HG03108 (cell line): ENCODE results near the gene MAPK8IP3.
"Not testable (repeated sequence)": the region's sequence is repeated elsewhere in the genome, so short reads cannot be mapped to it uniquely, and the experiment has no call there.

Source experiments
- ATAC-seq: cut with Tn5 transposase; IDR thresholded peaks from one replicate; pipeline ENCODE4 v1.9.1; 2021; ENCODE audit warnings: moderate library complexity; ENCODE audit not compliant: unreplicated experiment

The MAPK8IP3 gene

GRCh38 chr16:1708083-1708767 lies 2.2 kb downstream of the MAPK8IP3 start:
- ATAC-seq, result no peak

DNA sequence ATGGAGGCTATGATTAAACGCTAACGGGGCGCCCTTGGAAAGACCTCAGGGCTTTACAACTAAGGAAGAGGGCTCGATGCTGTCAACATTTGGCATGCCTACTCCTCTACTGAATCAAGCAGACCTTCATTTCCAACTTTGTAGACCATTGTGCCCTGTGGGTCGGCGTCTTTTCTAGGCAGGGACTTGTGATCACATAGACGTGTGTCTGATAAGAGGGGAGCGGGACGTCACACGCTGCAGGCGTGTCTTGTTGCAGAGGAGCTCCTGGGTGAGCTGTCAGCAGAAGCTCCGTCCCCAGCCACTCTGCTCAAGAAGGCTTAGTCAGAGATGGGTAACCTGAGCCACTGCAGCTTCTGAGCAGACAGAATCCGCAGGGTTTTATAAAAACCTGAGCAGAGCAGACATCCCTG lies 2.8 kb downstream of the MAPK8IP3 start:
- no peak for ATAC-seq

GRCh38 chr16:1709356-1709755 lies 3.4 kb downstream of the MAPK8IP3 start:
- ATAC-seq, result no peak

DNA sequence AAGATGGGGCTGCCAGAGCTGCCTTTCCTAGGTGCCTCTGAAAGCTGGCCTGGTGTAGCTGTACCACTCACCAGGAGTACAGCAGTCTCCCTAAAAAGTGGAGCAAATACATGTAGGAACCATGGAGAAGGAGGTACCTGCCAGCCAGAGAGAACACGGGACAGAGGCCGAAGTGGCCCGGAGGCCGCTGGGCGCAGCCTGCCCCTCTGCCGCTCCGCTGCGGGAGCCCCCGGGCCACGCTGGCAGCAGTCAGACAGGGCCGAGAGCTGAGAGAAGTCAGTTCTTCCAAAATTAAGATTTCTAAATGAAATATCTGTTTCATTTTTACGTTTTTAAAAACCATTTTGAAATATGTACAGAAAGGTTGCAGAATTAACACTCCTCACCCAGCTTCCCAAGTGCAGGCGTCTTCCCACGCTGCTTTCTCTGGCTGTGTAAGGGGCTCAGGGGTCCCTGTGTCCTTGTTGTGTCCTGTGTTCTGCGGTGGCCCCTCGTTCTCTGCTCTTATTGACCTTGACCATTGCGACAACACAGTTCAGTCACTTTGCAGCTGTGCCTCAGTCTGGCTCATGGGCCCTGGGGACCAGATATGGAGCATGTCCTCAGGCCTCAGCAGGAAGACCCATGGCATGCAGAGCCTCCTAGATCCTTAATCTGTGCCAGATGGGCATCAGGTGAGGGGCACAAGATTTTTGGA lies 5.0 kb downstream of the MAPK8IP3 start:
- no peak for ATAC-seq

DNA sequence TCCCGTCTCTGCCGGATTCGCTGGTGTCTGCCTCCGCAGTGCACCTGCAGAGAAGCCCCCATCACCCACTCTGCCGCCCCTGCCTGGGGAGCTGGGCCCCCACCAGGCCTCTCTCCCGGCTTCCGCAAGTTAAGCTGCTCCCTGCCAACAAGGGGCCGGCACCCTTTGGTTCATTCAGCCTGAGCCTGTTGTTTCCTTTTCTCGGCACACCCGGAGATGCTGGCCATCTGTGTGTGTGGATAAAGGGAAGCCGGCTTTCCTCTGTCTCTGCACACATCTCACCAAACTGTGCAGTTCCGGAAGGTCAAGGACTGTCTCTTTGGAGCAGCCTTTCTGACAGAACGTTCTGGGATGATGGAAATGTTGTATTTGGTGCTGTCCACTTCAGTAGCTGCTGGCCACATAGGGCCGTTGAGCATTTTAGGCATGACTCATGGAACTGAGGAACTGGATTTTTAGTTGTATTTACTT lies 6.8 kb downstream of the MAPK8IP3 start:
- no peak for ATAC-seq

DNA sequence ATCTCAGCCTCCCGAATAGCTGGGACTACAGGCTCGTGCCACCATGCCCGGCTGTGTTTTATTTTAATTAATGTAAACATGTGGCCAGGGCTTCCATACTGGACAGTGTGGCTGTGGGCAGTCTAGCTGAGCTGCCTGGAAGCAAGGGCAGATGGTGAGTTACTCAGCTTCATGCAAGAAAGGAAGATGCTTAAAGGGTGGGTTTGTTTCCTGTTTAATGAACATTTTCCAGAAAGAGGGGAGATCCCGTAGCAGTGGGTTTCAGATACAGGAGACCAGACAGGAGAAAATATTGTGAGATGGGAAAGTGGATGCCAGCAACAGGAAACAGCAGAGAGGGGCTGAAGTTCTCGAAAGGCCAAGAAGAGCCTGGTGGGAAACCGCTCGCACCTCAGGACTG lies 7.3 kb downstream of the MAPK8IP3 start:
- no peak for ATAC-seq

GRCh38 chr16:1713933-1714332 lies 7.9 kb downstream of the MAPK8IP3 start:
- peak; percentile 64 for ATAC-seq

DNA sequence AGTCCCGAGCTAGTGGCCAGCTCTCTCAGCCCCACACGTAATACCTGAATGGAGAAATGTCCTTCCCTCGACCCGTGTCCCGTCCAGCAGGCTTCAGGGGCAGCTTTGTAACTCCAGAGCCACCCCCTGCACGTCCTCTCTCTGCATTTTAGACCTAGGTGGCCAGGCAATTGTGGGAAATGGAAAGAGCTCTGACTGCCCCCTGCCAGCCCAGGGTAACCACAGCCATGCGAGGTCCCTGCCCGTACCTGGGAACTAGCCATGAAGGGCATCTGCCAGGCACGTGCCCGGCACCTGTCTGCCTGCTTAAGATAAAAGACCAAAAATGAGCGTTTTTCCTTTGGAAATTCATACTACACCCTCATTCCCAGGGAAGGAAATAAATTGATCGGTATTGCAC lies 9.2 kb downstream of the MAPK8IP3 start:
- no peak for ATAC-seq

GRCh38 chr16:1718236-1718635 lies 12.2 kb downstream of the MAPK8IP3 start:
- not testable (repeated sequence) for ATAC-seq

GRCh38 chr16:1719559-1720229 lies 13.7 kb downstream of the MAPK8IP3 start:
- ATAC-seq, result not testable (repeated sequence)

GRCh38 chr16:1721372-1721771 lies 15.4 kb downstream of the MAPK8IP3 start:
- ATAC-seq, result no peak

- ATAC-seq, result no peak
Measured at GRCh38 chr16:1723450-1724147, 17.6 kb downstream of the MAPK8IP3 start.

GRCh38 chr16:1724491-1724890 lies 18.5 kb downstream of the MAPK8IP3 start:
- no peak for ATAC-seq

GRCh38 chr16:1726661-1727502 lies 20.9 kb downstream of the MAPK8IP3 start:
- ATAC-seq, result no peak

GRCh38 chr16:1727651-1728624 lies 21.9 kb downstream of the MAPK8IP3 start:
- ATAC-seq, result no peak

DNA sequence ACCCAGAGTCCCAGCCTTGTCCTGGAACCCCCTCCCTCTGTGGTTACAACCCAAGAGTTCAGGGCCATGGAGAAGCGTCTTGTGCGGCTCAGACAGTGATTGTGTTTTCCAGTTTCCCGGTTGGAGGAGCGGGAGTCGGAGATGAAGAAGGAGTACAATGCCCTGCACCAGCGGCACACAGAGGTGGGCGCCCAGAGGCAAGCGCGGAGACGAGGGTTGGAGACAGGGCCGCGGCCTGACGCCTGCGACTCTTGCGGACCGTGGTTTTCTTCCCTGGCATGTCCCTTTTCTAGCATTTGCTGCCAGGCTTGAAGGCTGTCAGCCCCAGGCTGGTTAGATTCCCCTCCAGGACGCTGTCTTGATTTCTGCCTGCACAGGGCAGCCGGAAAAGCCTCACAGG lies 23.0 kb downstream of the MAPK8IP3 start:
- no peak for ATAC-seq

- no peak for ATAC-seq
Measured at GRCh38 chr16:1729445-1729844, 23.4 kb downstream of the MAPK8IP3 start.

DNA sequence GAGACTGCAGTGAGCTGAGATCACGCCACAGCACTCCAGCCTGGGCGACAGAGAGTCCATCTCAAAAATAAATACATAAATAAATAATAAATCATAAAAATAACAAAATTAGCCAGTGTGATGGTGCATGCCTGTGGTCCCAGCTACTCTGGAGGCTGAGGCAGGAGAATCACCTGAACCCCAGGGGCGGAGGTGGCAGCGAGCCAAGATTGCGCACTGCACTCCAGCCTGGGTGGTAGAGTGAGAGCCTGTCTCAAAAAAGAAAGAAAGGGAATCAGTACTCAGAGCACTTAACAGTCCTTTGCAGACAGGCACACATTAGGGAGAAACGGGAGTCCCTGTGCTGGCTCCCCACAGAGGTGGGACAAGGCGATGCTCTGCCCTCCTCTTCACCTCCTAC lies 25.1 kb downstream of the MAPK8IP3 start:
- no peak for ATAC-seq

GRCh38 chr16:1731603-1732002 lies 25.6 kb downstream of the MAPK8IP3 start:
- ATAC-seq, result no peak
